GM04503 (cell line): Measurements from ENCODE around the gene GJB2.

Experiments used
- DNase-seq: peaks from one replicate; pipeline ENCODE4 v3.0.0-alpha.2; 2012; ENCODE audit warnings: low read depth

The GJB2 gene

GRCh38 chr13:20192836-20193161, at the start of gene GJB2:
Gene GJB2, minus strand, starts transcription at chr13:20192938. Its CDS starts 3,357 bp downstream, at chr13:20189581.
- no peak for DNase-seq

- no peak for DNase-seq
These were observed 48.9 kb upstream of the GJB2 start for GRCh38 chr13:20241593-20241992.

- DNase-seq, result no peak
These were observed 47.0 kb upstream of the GJB2 start for GRCh38 chr13:20239748-20240147.

GRCh38 chr13:20232556-20233277, 40.0 kb upstream of the GJB2 start:
- DNase-seq, result no peak

GRCh38 chr13:20231839-20232555, 39.3 kb upstream of the GJB2 start, which contains the start of gene GJB6:
Gene GJB6, minus strand, starts transcription at chr13:20232319. Its CDS starts 8,839 bp downstream, at chr13:20223480.
- DNase-seq, result no peak

- DNase-seq, result no peak
These were observed 38.4 kb upstream of the GJB2 start for GRCh38 chr13:20230913-20231838.

GRCh38 chr13:20227730-20228129, 35.0 kb upstream of the GJB2 start:
- DNase-seq, result no peak

GRCh38 chr13:20227288-20227687, 34.5 kb upstream of the GJB2 start:
- no peak for DNase-seq

GRCh38 chr13:20222553-20222952, 29.8 kb upstream of the GJB2 start:
- DNase-seq, result no peak

- DNase-seq, result no peak
These were observed 29.0 kb upstream of the GJB2 start for GRCh38 chr13:20221772-20222171.

- no peak for DNase-seq
These were observed 26.8 kb upstream of the GJB2 start for GRCh38 chr13:20219577-20219976.

GRCh38 chr13:20217168-20217567, 24.4 kb upstream of the GJB2 start:
- DNase-seq, result no peak

- DNase-seq, result no peak
These were observed 17.2 kb upstream of the GJB2 start for GRCh38 chr13:20209948-20210347.

- DNase-seq, result no peak
These were observed 14.0 kb upstream of the GJB2 start for GRCh38 chr13:20206698-20207235.

GRCh38 chr13:20206065-20206697, 13.4 kb upstream of the GJB2 start:
- DNase-seq, result no peak

GRCh38 chr13:20198781-20199180, 6.0 kb upstream of the GJB2 start:
- no peak for DNase-seq

- no peak for DNase-seq
These were observed 4.7 kb upstream of the GJB2 start for GRCh38 chr13:20197361-20197834.

- DNase-seq, result no peak
These were observed 3.1 kb upstream of the GJB2 start for GRCh38 chr13:20195801-20196200.

- DNase-seq, result no peak
These were observed 1.3 kb upstream of the GJB2 start for GRCh38 chr13:20193907-20194631.

GRCh38 chr13:20193162-20193906, 596 bp upstream of the GJB2 start:
- no peak for DNase-seq
